ENCODE measurements around the gene HS6ST3. TPM values are rescaled to one million over a fixed set of nuclear protein-coding genes. Genes with fewer than 3 reads are reported as not detected.
A peak's percentile ranks its signal among the peaks of the same experiment; 100 is the strongest.

The HS6ST3 gene
- total RNA-seq, 1 donor from 2014 or later = under 0.01 TPM

DNA sequence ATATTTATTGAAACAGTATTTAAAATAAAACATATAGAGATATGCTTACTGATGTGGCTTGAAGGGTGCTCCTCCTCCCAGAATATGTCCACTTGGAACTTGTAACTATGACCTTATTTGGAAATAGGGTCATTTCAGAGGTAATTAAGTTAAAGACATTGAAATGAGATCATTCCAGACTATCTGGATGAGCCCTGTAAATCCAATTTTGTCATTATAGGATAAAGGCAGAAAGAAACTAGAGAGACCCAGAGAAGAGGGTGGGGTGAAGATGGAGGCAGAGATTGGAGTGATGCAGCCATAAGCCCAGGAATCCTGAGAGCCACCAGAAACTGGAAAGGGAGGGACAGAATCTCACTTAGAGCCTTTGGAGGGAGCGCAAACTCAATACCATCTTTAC lies 661.2 kb downstream of the HS6ST3 start:
- Histone ChIP-seq H3K36me3 (ENCODE audit: control insufficient read depth, insufficient read depth, low read length) (no peaks in the 10 kb centered on the region), H3K27me3 (ENCODE audit: control insufficient read depth, insufficient read depth, low read length) (no peaks in the 10 kb centered on the region), H3K4me3 (ENCODE audit: low read depth, low read length) (no peak overlapping the region)
- TF ChIP-seq, protein P1, sequence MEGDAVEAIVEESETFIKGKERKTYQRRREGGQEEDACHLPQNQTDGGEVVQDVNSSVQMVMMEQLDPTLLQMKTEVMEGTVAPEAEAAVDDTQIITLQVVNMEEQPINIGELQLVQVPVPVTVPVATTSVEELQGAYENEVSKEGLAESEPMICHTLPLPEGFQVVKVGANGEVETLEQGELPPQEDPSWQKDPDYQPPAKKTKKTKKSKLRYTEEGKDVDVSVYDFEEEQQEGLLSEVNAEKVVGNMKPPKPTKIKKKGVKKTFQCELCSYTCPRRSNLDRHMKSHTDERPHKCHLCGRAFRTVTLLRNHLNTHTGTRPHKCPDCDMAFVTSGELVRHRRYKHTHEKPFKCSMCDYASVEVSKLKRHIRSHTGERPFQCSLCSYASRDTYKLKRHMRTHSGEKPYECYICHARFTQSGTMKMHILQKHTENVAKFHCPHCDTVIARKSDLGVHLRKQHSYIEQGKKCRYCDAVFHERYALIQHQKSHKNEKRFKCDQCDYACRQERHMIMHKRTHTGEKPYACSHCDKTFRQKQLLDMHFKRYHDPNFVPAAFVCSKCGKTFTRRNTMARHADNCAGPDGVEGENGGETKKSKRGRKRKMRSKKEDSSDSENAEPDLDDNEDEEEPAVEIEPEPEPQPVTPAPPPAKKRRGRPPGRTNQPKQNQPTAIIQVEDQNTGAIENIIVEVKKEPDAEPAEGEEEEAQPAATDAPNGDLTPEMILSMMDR (IDR thresholded peaks at IDR 0.05; ENCODE audit: insufficient read depth, low read length, severe bottlenecking) = no peak
- FAIRE-seq = no peak
- DNase-seq (ENCODE audit: low read depth) = no peak

- Histone ChIP-seq H3K4me3 (ENCODE audit: low read depth, low read length) (no peak overlapping the region), H3K36me3 (ENCODE audit: control insufficient read depth, insufficient read depth, low read length) (no peaks in the 10 kb centered on the region), H3K27me3 (ENCODE audit: control insufficient read depth, insufficient read depth, low read length) (no peaks in the 10 kb centered on the region)
- no peak for FAIRE-seq
- peak; percentile 37 for DNase-seq (ENCODE audit: low read depth)
- TF ChIP-seq, protein P1 (IDR thresholded peaks at IDR 0.05; ENCODE audit: insufficient read depth, low read length, severe bottlenecking) = no peak
Measured at GRCh38 chr13:96762876-96763275, 673.0 kb downstream of the HS6ST3 start.

GRCh38 chr13:96766306-96766705 lies 676.4 kb downstream of the HS6ST3 start:
- Histone ChIP-seq H3K4me3 (ENCODE audit: low read depth, low read length) (no peak overlapping the region), H3K27me3 (ENCODE audit: control insufficient read depth, insufficient read depth, low read length) (no peaks in the 10 kb centered on the region), H3K36me3 (ENCODE audit: control insufficient read depth, insufficient read depth, low read length) (no peaks in the 10 kb centered on the region)
- TF ChIP-seq, protein P1 (IDR thresholded peaks at IDR 0.05; ENCODE audit: insufficient read depth, low read length, severe bottlenecking) = no peak
- DNase-seq (ENCODE audit: low read depth) = no peak
- no peak for FAIRE-seq

- Histone ChIP-seq H3K36me3 (ENCODE audit: control insufficient read depth, insufficient read depth, low read length) (no peaks in the 10 kb centered on the region), H3K4me3 (ENCODE audit: low read depth, low read length) (no peak overlapping the region), H3K27me3 (ENCODE audit: control insufficient read depth, insufficient read depth, low read length) (no peaks in the 10 kb centered on the region)
- FAIRE-seq (no peak), DNase-seq (ENCODE audit: low read depth) (no peak)
- TF ChIP-seq, protein P1 (IDR thresholded peaks at IDR 0.05; ENCODE audit: insufficient read depth, low read length, severe bottlenecking) = no peak
Measured at GRCh38 chr13:96768524-96768923, 678.6 kb downstream of the HS6ST3 start.

- no peak overlapping the region for H3K4me3 ChIP-seq (ENCODE audit: low read depth, low read length)
- FAIRE-seq (no peak), DNase-seq (ENCODE audit: low read depth) (no peak)
- no peaks in the 10 kb centered on the region for H3K27me3 ChIP-seq (ENCODE audit: control insufficient read depth, insufficient read depth, low read length)
- H3K36me3 ChIP-seq (ENCODE audit: control insufficient read depth, insufficient read depth, low read length) = no peaks in the 10 kb centered on the region
- TF ChIP-seq, protein P1 (IDR thresholded peaks at IDR 0.05; ENCODE audit: insufficient read depth, low read length, severe bottlenecking) = no peak
Measured at GRCh38 chr13:96769874-96770273, 680.0 kb downstream of the HS6ST3 start.

Data from bronchial epithelial cell (primary cell).